A549 (cell line): Measurements from ENCODE around the gene GARS1. TPM values are rescaled to one million over a fixed set of nuclear protein-coding genes. Genes with fewer than 3 reads are reported as not detected.

Experiments
- ATAC-seq, 2 experiments: fragments of 200-7000 bp in 1 of 2; fragments of >200 bp in 1 of 2; cut with Nextera tagmentation in 1 of 2; cut with Tn5 transposase in 1 of 2; 3 replicates each; pipeline versions ENCODE4 v1.8.0 to v1.9.1; 2018 to 2020; ENCODE audit warnings: mild to moderate bottlenecking in 1 of 2, moderate library complexity in 1 of 2
- CTCF ChIA-PET: fragments of 300-600 bp; sonication (Branson Sonifier 250); formaldehyde crosslinking; extraction: SDS; loops from one replicate; lab custom pipeline; 2021; ENCODE audit warnings: antibody characterized with exemption, inconsistent platforms; lab: Yijun Ruan, JAX
- POLR2A ChIA-PET: fragments of 350-600 bp; formaldehyde crosslinking; extraction: SDS; loops from one replicate; lab custom pipeline; 2021; ENCODE audit warnings: antibody characterized with exemption, inconsistent platforms; lab: Yijun Ruan, JAX
- DNase-seq, 2 experiments: peaks; one replicate each; pipeline versions ENCODE4 v3.0.0 to v3.0.0-alpha.2; 2011 to 2016; ENCODE audit warnings: low read depth in 1 of 2, low spot score in 1 of 2
- FAIRE-seq: peaks from 2 replicates; lab custom pipeline; 2011; peaks lifted over from hg19 to GRCh38; lab: Jason Lieb, UNC
- H3K27ac ChIP-seq, 2 experiments: fragments of >200 bp; sonication (Bioruptor Twin); formaldehyde crosslinking; 3 replicates each; pipeline ENCODE4 v1.5.1; 2016 to 2017
- H3K4me1 ChIP-seq: fragments of >200 bp; sonication (Bioruptor Twin); formaldehyde crosslinking; 3 replicates; pipeline ENCODE4 v1.6.1; 2016
- H3K4me2 ChIP-seq: fragments of >200 bp; sonication (Bioruptor Twin); formaldehyde crosslinking; 3 replicates; pipeline ENCODE4 v1.6.1; 2016
- H3K4me3 ChIP-seq: fragments of >200 bp; sonication (Bioruptor Twin); formaldehyde crosslinking; 3 replicates; pipeline ENCODE4 v1.5.1; 2016
- H3K9me3 ChIP-seq: fragments of >200 bp; sonication (Bioruptor Twin); formaldehyde crosslinking; 3 replicates; pipeline ENCODE4 v1.6.1; 2016
- CBX2 ChIP-seq: fragments of 200-600 bp; sonication (generic); IDR thresholded peaks from 2 replicates; pipeline ENCODE4 v1.6.1; 2016; ENCODE audit warnings: low read depth, mild to moderate bottlenecking, borderline replicate concordance
- CBX8 ChIP-seq: fragments of 200-600 bp; sonication (generic); IDR thresholded peaks from 2 replicates; pipeline ENCODE4 v1.6.1; 2016
- EHMT2 ChIP-seq: fragments of 200-600 bp; sonication (generic); IDR thresholded peaks from 2 replicates; pipeline ENCODE4 v1.6.1; 2016; ENCODE audit warnings: antibody characterized with exemption, low read depth, mild to moderate bottlenecking, moderate library complexity
- EP300 ChIP-seq, 2 experiments: fragments of >200 bp; sonication (Bioruptor Twin); formaldehyde crosslinking; IDR thresholded peaks; 2 replicates in 1 of 2; 3 replicates in 1 of 2; pipeline ENCODE4 v1.6.1; 2016 to 2017
- FOSB ChIP-seq: fragments of 250-450 bp; sonication (Bioruptor Pico); IDR thresholded peaks from 2 replicates; pipeline ENCODE4 v1.5.0; 2020; ENCODE audit warnings: mild to moderate bottlenecking, moderate library complexity
- HOXB13 ChIP-seq: fragments of 250-450 bp; sonication (Bioruptor Pico); IDR thresholded peaks from 2 replicates; pipeline ENCODE4 v1.5.0; 2020; ENCODE audit warnings: low read depth, mild to moderate bottlenecking, moderate library complexity
- KDM1A ChIP-seq: fragments of 200-600 bp; sonication (generic); IDR thresholded peaks from 2 replicates; pipeline ENCODE4 v1.6.1; 2016; ENCODE audit warnings: low read depth, mild to moderate bottlenecking
- KDM5A ChIP-seq: fragments of 200-600 bp; sonication (generic); IDR thresholded peaks from 2 replicates; pipeline ENCODE4 v1.6.1; 2016; ENCODE audit warnings: antibody characterized with exemption, mild to moderate bottlenecking
- MAZ ChIP-seq: fragments of 150-350 bp; IDR thresholded peaks from 2 replicates; pipeline ENCODE4 v1.6.1; 2014; ENCODE audit warnings: antibody characterized with exemption, low read depth, low read length, borderline replicate concordance
- NFE2L2 ChIP-seq: fragments of 150-350 bp; conservative IDR thresholded peaks from 2 replicates; pipeline ENCODE4 v1.6.1; 2014; ENCODE audit warnings: low read length
- POLR2A ChIP-seq: IDR thresholded peaks from 2 replicates; pipeline ENCODE4 v1.6.1; 2012; ENCODE audit warnings: mild to moderate bottlenecking, low read length
- POLR2AphosphoS2 ChIP-seq: conservative IDR thresholded peaks from 2 replicates; pipeline ENCODE4 v1.6.1; 2012; ENCODE audit warnings: low read length, improper control_type of control experiment, inconsistent platforms
- RARB ChIP-seq: fragments of 250-450 bp; sonication (Bioruptor Pico); IDR thresholded peaks from 2 replicates; pipeline ENCODE4 v1.8.0; 2021; ENCODE audit warnings: mild to moderate bottlenecking, moderate library complexity
- RFX5 ChIP-seq: fragments of 450-650 bp; IDR thresholded peaks from 2 replicates; pipeline ENCODE4 v1.7.1; 2014; ENCODE audit warnings: antibody characterized with exemption, mild to moderate bottlenecking, moderate library complexity
- RNF2 ChIP-seq: fragments of 200-600 bp; sonication (generic); IDR thresholded peaks from 2 replicates; pipeline ENCODE4 v1.6.1; 2016; ENCODE audit warnings: low read depth, mild to moderate bottlenecking, antibody characterized with exemption, moderate library complexity, borderline replicate concordance
- SMC3 ChIP-seq: fragments of >200 bp; sonication (Bioruptor Twin); formaldehyde crosslinking; IDR thresholded peaks from 3 replicates; pipeline ENCODE4 v1.6.1; 2018; ENCODE audit warnings: inconsistent platforms
- ZFP36 ChIP-seq: fragments of 450-650 bp; IDR thresholded peaks from 2 replicates; pipeline ENCODE4 v1.6.1; 2014; ENCODE audit warnings: borderline replicate concordance; ENCODE audit not compliant: partially characterized antibody
- ZNF302 ChIP-seq: fragments of 250-450 bp; sonication (Bioruptor Pico); IDR thresholded peaks from 2 replicates; pipeline ENCODE4 v1.9.0; 2021; ENCODE audit warnings: inconsistent platforms, mild to moderate bottlenecking, moderate library complexity
- ZSCAN20 ChIP-seq: fragments of 250-450 bp; sonication (Bioruptor Pico); IDR thresholded peaks from 2 replicates; pipeline ENCODE4 v1.8.0; 2022; ENCODE audit warnings: mild to moderate bottlenecking, moderate library complexity
- WGBS: methylation state at CpG from one replicate; pipeline ENCODE4 v1.1.6; 2017; ENCODE audit errors: missing lambda C conversion rate; 5-methylcytosine and 5-hydroxymethylcytosine counted together
- polyA plus RNA-seq, 4 experiments: library from polyadenylated mRNA; depleted of rRNA in 3 of 4; stranded (reverse); fragments of >200 nt; fragmentation: RNase III in 1 of 4; extraction: RNeasy Plus Mini Kit Qiagen cat#74134 plus additional on column Dnase treatment in 1 of 4; gene quantifications; 2 replicates in 3 of 4; 3 replicates in 1 of 4; pipeline ENCODE4 v1.2.3, GENCODE V29; 2011 to 2017
- TF ChIP-seq, protein P1 (sequence below): IDR thresholded peaks from 2 replicates; pipeline ENCODE4 v1.6.1; 2012
- TF ChIP-seq, protein P2 (sequence below): IDR thresholded peaks from 2 replicates; pipeline ENCODE4 v1.6.1; 2012
- TF ChIP-seq, protein P3 (sequence below): fragments of 150-350 bp; IDR thresholded peaks from 2 replicates; pipeline ENCODE4 v1.6.1; 2014; ENCODE audit warnings: low read depth, mild to moderate bottlenecking, low read length
- TF ChIP-seq, protein P4 (sequence below): fragments of 250-450 bp; sonication (Bioruptor Pico); IDR thresholded peaks from 2 replicates; pipeline ENCODE4 v1.5.0; 2020; ENCODE audit warnings: low read depth, mild to moderate bottlenecking, moderate library complexity
- TF ChIP-seq, protein P5 (sequence below): fragments of 250-450 bp; sonication (Bioruptor Pico); IDR thresholded peaks from 2 replicates; pipeline ENCODE4 v1.5.0; 2021; ENCODE audit warnings: mild to moderate bottlenecking, moderate library complexity, borderline replicate concordance
- TF ChIP-seq, protein P6 (sequence below): fragments of >200 bp; sonication (Bioruptor Twin); formaldehyde crosslinking; IDR thresholded peaks from 2 replicates; pipeline ENCODE4 v1.6.1; 2016
- TF ChIP-seq, protein P7 (sequence below): fragments of >200 bp; sonication (Bioruptor Twin); formaldehyde crosslinking; IDR thresholded peaks from 3 replicates; pipeline ENCODE4 v1.5.1; 2016

The GARS1 gene
- polyA plus RNA-seq, 2 of the 4 experiments (the other 2 are of a cell fraction) = 134 to 608 TPM

DNA sequence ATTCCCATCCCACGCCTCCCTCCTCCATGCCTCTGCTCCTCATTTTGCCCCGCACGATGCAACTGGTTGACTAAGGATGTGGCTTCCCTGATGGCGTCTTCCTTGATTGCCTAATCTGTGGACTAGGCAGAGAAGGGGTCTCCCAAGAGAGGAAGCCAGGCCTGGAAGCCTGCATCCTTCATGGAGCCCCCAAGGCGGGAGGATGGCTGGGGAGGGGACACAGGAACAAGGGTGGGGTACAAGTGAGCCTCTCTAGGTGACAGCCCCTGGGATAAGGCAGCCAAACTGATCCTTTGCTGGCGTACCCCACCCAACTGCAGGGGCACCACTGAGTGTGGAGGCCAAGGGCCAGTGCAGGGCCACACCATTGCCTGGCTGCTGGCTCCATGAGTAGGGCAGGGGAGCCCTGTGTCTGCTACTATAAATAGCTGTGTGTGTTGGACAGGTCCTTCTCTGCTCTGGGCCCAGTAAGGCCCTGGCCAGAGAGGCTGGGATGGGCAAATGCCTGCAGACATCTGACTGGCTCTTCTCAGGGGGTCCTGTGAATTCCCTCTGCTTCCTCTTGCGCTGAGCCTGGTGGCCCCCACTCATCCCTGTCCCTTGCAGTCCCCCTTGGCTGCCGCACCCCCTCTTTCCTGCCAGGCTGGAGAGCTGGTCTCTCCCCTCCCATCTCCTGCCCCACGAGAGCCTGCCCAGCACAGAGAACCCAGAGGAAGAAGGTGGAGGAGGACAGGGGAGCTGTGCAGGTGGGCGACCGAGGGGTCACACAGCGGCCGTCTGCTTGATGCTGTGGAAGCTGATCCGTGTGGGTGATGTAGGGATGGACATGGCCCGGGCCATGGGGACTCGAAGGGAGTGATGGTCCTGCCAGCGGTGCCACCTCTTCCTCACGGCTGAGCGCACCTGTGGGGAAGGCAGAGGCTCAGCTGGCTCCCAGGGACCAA, 58.3 kb downstream of the GARS1 start:
- WGBS = 62% methylated on average over 19 of the region's 19 CpGs
- CTCF ChIA-PET = interaction anchor here (1.1 to 3.5 kb wide), 2 partner anchors 29 to 87 kb away, joined by 3 to 12 read pairs; partner anchors contain the start of gene CRHR2
- POLR2A ChIA-PET = no interaction called here

DNA sequence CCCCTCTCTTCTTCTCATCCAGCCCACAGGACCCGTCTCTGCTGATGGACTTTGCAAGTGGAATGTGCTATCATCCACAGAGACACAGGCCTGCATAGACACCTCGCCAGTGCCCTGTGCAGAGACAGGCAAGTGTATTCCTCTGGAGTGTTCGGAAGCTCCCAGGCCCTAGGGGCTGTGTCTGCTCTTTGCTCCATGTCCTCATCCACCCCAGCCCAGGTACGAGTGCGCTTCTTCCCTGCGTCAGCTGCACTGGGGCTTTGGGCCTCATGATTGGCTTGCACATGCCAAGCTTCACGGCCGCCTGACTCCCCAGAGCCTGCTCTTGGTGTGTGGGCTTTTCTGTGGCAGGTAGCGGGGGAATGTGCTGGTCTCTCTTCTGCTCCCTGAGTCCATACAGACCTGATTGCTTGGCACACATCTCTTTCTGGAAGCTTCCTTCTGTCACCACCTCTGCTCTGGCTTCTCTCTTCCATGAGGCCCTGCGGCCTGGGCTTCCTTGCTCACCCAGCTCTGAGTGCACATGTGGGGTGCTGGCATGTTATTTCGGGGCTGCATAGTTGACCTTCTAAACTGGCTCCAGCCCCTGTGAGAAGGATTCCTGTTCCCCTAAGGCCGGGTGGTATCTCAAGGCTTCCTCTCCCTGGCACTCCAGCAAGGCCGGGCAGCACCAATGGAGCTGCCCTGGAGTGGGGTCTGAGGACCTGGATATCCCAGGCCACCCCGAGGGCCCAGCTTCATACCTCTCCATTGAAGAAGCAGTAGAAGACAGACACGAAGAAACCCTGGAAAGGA, 59.8 kb downstream of the GARS1 start:
- ChIA-PET CTCF (interaction anchor here (1.1 to 3.5 kb wide), 2 partner anchors 86 to 107 kb away, joined by 3 to 12 read pairs; no protein-coding TSS in a partner anchor), POLR2A (no interaction called here)
- H3K9me3 ChIP-seq = no peaks in the 10 kb centered on the region
- no peak for FAIRE-seq
- H3K4me1 ChIP-seq = no peaks in the 10 kb centered on the region
- no peak for ATAC-seq
- H3K4me2 ChIP-seq = no peak overlapping the region
- H3K4me3 ChIP-seq = no peak overlapping the region
- no peak for DNase-seq
- 79% methylated on average over 15 of the region's 15 CpGs for WGBS
- H3K27ac ChIP-seq = no peak overlapping the region
- TF ChIP-seq NFE2L2 (no peak), HOXB13 (CRISPR knock-in tag) (no peak), RNF2 (no peak), CBX2 (no peak), FOSB (CRISPR knock-in tag) (no peak), RARB (CRISPR knock-in tag) (no peak), POLR2AphosphoS2 (no peak), ZNF302 (CRISPR knock-in tag) (no peak)
- TF ChIP-seq, protein P1, sequence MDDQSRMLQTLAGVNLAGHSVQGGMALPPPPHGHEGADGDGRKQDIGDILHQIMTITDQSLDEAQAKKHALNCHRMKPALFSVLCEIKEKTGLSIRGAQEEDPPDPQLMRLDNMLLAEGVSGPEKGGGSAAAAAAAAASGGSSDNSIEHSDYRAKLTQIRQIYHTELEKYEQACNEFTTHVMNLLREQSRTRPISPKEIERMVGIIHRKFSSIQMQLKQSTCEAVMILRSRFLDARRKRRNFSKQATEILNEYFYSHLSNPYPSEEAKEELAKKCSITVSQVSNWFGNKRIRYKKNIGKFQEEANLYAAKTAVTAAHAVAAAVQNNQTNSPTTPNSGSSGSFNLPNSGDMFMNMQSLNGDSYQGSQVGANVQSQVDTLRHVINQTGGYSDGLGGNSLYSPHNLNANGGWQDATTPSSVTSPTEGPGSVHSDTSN = no peak
- TF ChIP-seq, protein P2, sequence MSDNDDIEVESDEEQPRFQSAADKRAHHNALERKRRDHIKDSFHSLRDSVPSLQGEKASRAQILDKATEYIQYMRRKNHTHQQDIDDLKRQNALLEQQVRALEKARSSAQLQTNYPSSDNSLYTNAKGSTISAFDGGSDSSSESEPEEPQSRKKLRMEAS = no peak

More for the DNA sequence above, 58.3 kb downstream of the GARS1 start:
- no peak overlapping the region for H3K27ac ChIP-seq
- FAIRE-seq (no peak), DNase-seq (no peak), ATAC-seq (peak in 1 of 2 experiments; percentile 18; a peak in 1 of 6 replicates)
- no peak overlapping the region for H3K4me2 ChIP-seq
- H3K4me3 ChIP-seq = no peak overlapping the region
- TF ChIP-seq, protein P3, sequence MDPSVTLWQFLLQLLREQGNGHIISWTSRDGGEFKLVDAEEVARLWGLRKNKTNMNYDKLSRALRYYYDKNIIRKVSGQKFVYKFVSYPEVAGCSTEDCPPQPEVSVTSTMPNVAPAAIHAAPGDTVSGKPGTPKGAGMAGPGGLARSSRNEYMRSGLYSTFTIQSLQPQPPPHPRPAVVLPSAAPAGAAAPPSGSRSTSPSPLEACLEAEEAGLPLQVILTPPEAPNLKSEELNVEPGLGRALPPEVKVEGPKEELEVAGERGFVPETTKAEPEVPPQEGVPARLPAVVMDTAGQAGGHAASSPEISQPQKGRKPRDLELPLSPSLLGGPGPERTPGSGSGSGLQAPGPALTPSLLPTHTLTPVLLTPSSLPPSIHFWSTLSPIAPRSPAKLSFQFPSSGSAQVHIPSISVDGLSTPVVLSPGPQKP = no peak
- no peak for TF ChIP-seq CBX8
- TF ChIP-seq, protein P4, sequence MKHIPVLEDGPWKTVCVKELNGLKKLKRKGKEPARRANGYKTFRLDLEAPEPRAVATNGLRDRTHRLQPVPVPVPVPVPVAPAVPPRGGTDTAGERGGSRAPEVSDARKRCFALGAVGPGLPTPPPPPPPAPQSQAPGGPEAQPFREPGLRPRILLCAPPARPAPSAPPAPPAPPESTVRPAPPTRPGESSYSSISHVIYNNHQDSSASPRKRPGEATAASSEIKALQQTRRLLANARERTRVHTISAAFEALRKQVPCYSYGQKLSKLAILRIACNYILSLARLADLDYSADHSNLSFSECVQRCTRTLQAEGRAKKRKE (CRISPR knock-in tag) = no peak
- no peak for TF ChIP-seq KDM1A
- TF ChIP-seq, protein P5, sequence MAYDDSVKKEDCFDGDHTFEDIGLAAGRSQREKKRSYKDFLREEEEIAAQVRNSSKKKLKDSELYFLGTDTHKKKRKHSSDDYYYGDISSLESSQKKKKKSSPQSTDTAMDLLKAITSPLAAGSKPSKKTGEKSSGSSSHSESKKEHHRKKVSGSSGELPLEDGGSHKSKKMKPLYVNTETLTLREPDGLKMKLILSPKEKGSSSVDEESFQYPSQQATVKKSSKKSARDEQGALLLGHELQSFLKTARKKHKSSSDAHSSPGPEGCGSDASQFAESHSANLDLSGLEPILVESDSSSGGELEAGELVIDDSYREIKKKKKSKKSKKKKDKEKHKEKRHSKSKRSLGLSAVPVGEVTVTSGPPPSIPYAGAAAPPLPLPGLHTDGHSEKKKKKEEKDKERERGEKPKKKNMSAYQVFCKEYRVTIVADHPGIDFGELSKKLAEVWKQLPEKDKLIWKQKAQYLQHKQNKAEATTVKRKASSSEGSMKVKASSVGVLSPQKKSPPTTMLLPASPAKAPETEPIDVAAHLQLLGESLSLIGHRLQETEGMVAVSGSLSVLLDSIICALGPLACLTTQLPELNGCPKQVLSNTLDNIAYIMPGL (CRISPR knock-in tag) = no peak
- TF ChIP-seq SMC3 = no peak
- no peak for TF ChIP-seq EHMT2
- no peak for TF ChIP-seq POLR2AphosphoS2
- TF ChIP-seq NFE2L2 = no peak
- no peak for TF ChIP-seq HOXB13 (CRISPR knock-in tag)
- no peak for TF ChIP-seq EP300 (IDR thresholded peaks at IDR 0.05)
- TF ChIP-seq, protein P6, sequence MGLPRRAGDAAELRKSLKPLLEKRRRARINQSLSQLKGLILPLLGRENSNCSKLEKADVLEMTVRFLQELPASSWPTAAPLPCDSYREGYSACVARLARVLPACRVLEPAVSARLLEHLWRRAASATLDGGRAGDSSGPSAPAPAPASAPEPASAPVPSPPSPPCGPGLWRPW = no peak
- TF ChIP-seq, protein P7, sequence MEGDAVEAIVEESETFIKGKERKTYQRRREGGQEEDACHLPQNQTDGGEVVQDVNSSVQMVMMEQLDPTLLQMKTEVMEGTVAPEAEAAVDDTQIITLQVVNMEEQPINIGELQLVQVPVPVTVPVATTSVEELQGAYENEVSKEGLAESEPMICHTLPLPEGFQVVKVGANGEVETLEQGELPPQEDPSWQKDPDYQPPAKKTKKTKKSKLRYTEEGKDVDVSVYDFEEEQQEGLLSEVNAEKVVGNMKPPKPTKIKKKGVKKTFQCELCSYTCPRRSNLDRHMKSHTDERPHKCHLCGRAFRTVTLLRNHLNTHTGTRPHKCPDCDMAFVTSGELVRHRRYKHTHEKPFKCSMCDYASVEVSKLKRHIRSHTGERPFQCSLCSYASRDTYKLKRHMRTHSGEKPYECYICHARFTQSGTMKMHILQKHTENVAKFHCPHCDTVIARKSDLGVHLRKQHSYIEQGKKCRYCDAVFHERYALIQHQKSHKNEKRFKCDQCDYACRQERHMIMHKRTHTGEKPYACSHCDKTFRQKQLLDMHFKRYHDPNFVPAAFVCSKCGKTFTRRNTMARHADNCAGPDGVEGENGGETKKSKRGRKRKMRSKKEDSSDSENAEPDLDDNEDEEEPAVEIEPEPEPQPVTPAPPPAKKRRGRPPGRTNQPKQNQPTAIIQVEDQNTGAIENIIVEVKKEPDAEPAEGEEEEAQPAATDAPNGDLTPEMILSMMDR = no peak
- TF ChIP-seq POLR2A = no peak
- TF ChIP-seq RFX5 = no peak
- no peak for TF ChIP-seq ZFP36
- TF ChIP-seq KDM5A = no peak
- no peak for TF ChIP-seq MAZ
- no peak for TF ChIP-seq ZSCAN20 (CRISPR knock-in tag)
- no peaks in the 10 kb centered on the region for H3K9me3 ChIP-seq
- H3K4me1 ChIP-seq = no peaks in the 10 kb centered on the region
